Erythroblast (primary cell): ENCODE results near the gene CA10.

Experiments used
- GATA1 ChIP-seq: IDR thresholded peaks from 2 replicates; pipeline ENCODE4 v1.6.1; 2011; ENCODE audit warnings: low read depth, mild to moderate bottlenecking, control low read depth, low read length, moderate library complexity
- POLR2A ChIP-seq: IDR thresholded peaks from 2 replicates; pipeline ENCODE4 v1.6.1; 2011; ENCODE audit warnings: mild to moderate bottlenecking, low read length

GRCh38 chr17:51742571-51742970, 415.9 kb downstream of the CA10 start:
- TF ChIP-seq POLR2A (no peak), GATA1 (no peak)
